Mononuclear cell (primary cell): ENCODE data around the gene SIM1. TPM values are rescaled to one million over a fixed set of nuclear protein-coding genes. Genes with fewer than 3 reads are reported as not detected.
"Not testable (repeated sequence)": the region's sequence is repeated elsewhere in the genome, so short reads cannot be mapped to it uniquely, and the experiment has no call there.

Experiments used
- H3K27me3 ChIP-seq: 2 replicates; pipeline ENCODE4 v1.6.0; 2011; ENCODE audit warnings: low read length, control low read depth; ENCODE audit not compliant: insufficient read depth
- H3K4me1 ChIP-seq: 2 replicates; pipeline ENCODE4 v1.5.1; 2011; ENCODE audit warnings: mild to moderate bottlenecking, low read length, control low read depth; ENCODE audit not compliant: insufficient read depth
- H3K4me3 ChIP-seq: 2 replicates; pipeline ENCODE4 v1.5.1; 2011; ENCODE audit warnings: mild to moderate bottlenecking, low read length, moderate library complexity
- H3K9me3 ChIP-seq: 2 replicates; pipeline ENCODE4 v1.5.1; 2011; ENCODE audit warnings: low read depth, mild to moderate bottlenecking, control low read depth, low read length
- total RNA-seq: library from RNA; depleted of rRNA; stranded (reverse); fragments of >200 nt; gene quantifications from one replicate; pipeline ENCODE4 v1.2.3, GENCODE V29; 2012

SIM1 gene
- total RNA-seq, 1 donor, result not detected

GRCh38 chr6:100376103-100376502 lies 88.6 kb downstream of the SIM1 start:
- no peaks in the 10 kb centered on the region for H3K9me3 ChIP-seq
- H3K27me3 ChIP-seq, result no peaks in the 10 kb centered on the region
- H3K4me3 ChIP-seq, result no peak overlapping the region
- H3K4me1 ChIP-seq, result no peaks in the 10 kb centered on the region

GRCh38 chr6:100372326-100373091 lies 92.2 kb downstream of the SIM1 start:
- Histone ChIP-seq H3K4me1 (no peaks in the 10 kb centered on the region), H3K4me3 (no peak overlapping the region)

GRCh38 chr6:100371591-100371990 lies 93.1 kb downstream of the SIM1 start:
- Histone ChIP-seq H3K27me3 (no peaks in the 10 kb centered on the region), H3K4me3 (no peak overlapping the region), H3K4me1 (no peaks in the 10 kb centered on the region), H3K9me3 (no peaks in the 10 kb centered on the region)

More at GRCh38 chr6:100372326-100373091, 92.2 kb downstream of the SIM1 start:
- H3K9me3 ChIP-seq, result no peaks in the 10 kb centered on the region
- no peaks in the 10 kb centered on the region for H3K27me3 ChIP-seq

GRCh38 chr6:100370265-100370664 lies 94.5 kb downstream of the SIM1 start:
- Histone ChIP-seq H3K4me1 (no peaks in the 10 kb centered on the region), H3K4me3 (no peak overlapping the region), H3K9me3 (no peaks in the 10 kb centered on the region), H3K27me3 (no peaks in the 10 kb centered on the region)

- H3K27me3 ChIP-seq, result no peaks in the 10 kb centered on the region
- no peak overlapping the region for H3K4me3 ChIP-seq
- no peaks in the 10 kb centered on the region for H3K9me3 ChIP-seq
- H3K4me1 ChIP-seq, result no peaks in the 10 kb centered on the region
Measured at GRCh38 chr6:100366419-100366818, 98.3 kb downstream of the SIM1 start.

GRCh38 chr6:100363651-100364050 lies 101.1 kb downstream of the SIM1 start:
- no peaks in the 10 kb centered on the region for H3K4me1 ChIP-seq
- H3K27me3 ChIP-seq, result no peaks in the 10 kb centered on the region
- H3K9me3 ChIP-seq, result no peaks in the 10 kb centered on the region
- H3K4me3 ChIP-seq, result no peak overlapping the region

GRCh38 chr6:100354736-100355641 lies 109.7 kb downstream of the SIM1 start:
- H3K9me3 ChIP-seq, H3K4me1 ChIP-seq, H3K4me3 ChIP-seq, H3K27me3 ChIP-seq: not testable (repeated sequence)

- H3K9me3 ChIP-seq, result no peaks in the 10 kb centered on the region
- no peaks in the 10 kb centered on the region for H3K4me1 ChIP-seq
- H3K4me3 ChIP-seq, result no peak overlapping the region
- no peaks in the 10 kb centered on the region for H3K27me3 ChIP-seq
Measured at GRCh38 chr6:100353276-100354015, 111.3 kb downstream of the SIM1 start.

- Histone ChIP-seq H3K27me3 (no peaks in the 10 kb centered on the region), H3K9me3 (no peaks in the 10 kb centered on the region), H3K4me3 (no peak overlapping the region), H3K4me1 (no peaks in the 10 kb centered on the region)
Measured at GRCh38 chr6:100350139-100350538, 114.6 kb downstream of the SIM1 start.

- Histone ChIP-seq H3K27me3 (no peaks in the 10 kb centered on the region), H3K4me3 (no peak overlapping the region), H3K4me1 (no peaks in the 10 kb centered on the region), H3K9me3 (no peaks in the 10 kb centered on the region)
Measured at GRCh38 chr6:100349366-100349765, 115.4 kb downstream of the SIM1 start.

- Histone ChIP-seq H3K27me3 (no peaks in the 10 kb centered on the region), H3K9me3 (no peaks in the 10 kb centered on the region), H3K4me3 (no peak overlapping the region), H3K4me1 (no peaks in the 10 kb centered on the region)
Measured at GRCh38 chr6:100347901-100348550, 116.7 kb downstream of the SIM1 start.

- Histone ChIP-seq H3K9me3 (no peaks in the 10 kb centered on the region), H3K4me1 (no peaks in the 10 kb centered on the region), H3K4me3 (no peak overlapping the region), H3K27me3 (no peaks in the 10 kb centered on the region)
Measured at GRCh38 chr6:100346828-100347227, 117.9 kb downstream of the SIM1 start.

GRCh38 chr6:100346203-100346602 lies 118.5 kb downstream of the SIM1 start:
- Histone ChIP-seq H3K27me3 (no peaks in the 10 kb centered on the region), H3K4me1 (no peaks in the 10 kb centered on the region), H3K9me3 (no peaks in the 10 kb centered on the region), H3K4me3 (no peak overlapping the region)

GRCh38 chr6:100344761-100345160 lies 120.0 kb downstream of the SIM1 start:
- no peaks in the 10 kb centered on the region for H3K4me1 ChIP-seq
- no peak overlapping the region for H3K4me3 ChIP-seq
- H3K9me3 ChIP-seq, result no peaks in the 10 kb centered on the region
- no peaks in the 10 kb centered on the region for H3K27me3 ChIP-seq
